Fibroblast of skin of left biceps (primary cell): ENCODE results near the gene TUBB.
"Not testable (repeated sequence)": the region's sequence is repeated elsewhere in the genome, so short reads cannot be mapped to it uniquely, and the experiment has no call there.

Source experiments
- DNase-seq, 2 experiments: peaks; one replicate each; pipeline ENCODE4 v3.0.0-alpha.2; 2013; ENCODE audit warnings: low read depth in 2 of 2

Gene TUBB

DNA sequence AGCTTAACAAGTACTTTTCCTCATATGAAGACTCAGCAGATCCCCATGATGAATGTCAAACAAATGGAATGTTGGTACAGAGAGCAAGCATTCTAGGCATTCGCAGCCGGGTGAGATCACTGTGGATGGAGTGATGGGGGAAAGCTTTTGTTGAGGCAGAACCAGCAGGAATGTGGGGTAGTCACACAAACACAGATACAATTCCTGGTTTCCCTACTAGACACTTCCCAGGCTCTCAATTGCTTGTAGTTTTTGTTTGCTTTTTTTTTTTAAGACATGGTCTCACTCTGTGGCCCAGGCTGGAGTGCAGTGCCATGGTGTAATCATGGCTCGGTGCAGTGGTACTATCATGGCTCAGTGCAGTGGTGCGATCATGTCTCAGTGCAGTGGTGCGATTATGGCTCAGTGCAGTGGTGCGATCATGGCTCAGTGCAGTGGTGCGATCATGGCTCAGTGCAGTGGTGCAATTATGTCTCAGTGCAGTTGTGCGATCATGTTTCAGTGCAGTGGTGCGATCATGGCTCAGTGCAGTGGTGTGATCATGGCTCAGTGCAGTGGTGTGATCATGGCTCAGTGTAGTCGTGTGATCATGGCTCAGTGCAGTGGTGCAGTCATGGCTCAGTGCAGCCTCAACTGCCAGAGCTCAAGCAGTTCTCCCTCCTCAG is 39.6 kb downstream of the TUBB start:
- DNase-seq: peak; percentile 88 to 89

DNA sequence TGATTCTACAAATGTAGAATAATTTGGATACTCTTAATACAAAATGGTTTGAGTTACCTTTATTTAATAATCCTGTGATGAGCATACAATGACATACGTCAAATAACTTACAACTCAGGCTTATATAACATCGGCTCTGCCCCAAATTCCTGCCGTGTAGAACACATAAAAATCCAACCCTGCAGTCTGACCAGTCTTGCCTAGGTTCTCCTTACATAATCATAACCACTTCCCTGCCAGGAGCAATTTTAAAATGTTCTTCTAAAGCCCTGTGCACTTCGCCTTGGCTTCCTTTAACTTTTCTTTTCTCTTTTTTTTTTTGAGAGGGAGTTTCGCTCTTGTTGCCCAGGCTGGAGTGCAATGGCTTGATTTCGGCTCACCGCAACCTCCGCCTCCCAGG is 40.4 kb downstream of the TUBB start:
- DNase-seq: no peak

DNA sequence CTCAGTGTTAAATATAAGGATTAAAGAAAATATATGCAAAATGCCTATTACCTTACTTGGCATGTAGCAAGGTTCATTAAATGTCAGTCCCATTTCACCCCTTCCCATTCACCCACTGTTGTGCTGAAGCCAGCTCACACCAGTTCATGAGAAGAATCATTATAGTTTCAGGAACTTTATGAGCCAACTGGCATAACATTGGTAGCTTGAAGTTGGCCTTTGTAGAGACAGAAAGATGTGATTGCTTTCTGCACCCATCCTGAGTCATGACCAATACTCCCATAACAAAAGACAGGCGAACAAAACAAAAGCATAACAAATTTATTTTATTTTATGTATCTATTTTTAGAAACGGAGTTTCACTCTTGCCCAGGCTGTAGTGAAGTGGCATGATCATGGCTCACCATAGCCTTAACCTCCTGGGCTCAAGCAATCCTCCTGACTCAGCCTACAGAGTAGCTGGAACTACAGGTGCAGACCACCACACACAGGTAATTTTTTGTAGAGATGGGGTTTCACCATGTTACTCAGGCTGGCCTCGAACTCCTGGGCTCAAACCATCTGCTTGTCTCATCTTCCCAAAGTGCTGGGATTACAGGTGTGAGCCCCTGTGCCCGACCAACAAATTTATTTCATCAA is 41.8 kb downstream of the TUBB start:
- no peak for DNase-seq

DNA sequence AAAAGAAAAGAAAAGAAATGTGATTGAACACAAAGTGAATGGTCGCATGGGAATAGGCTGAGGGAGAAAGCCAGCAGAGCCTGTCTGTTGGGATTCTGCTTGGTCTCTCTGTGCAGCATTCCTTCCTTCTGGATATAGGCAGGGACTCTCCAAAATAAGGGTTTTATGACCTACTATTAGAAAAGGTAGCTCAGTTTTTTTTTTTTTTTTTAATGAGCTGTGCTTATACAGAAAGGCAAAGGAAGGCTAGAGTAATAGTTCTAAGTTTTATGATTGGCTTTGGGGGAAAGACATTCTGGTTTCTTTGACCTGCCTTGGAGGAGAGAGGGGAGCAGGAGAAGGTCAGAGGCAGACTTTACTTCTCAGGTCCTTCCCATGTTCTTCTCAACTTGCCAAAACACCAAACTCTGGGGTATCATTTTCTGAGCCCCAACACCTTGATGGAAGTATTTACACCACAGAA is 43.0 kb downstream of the TUBB start:
- no peak for DNase-seq

DNA sequence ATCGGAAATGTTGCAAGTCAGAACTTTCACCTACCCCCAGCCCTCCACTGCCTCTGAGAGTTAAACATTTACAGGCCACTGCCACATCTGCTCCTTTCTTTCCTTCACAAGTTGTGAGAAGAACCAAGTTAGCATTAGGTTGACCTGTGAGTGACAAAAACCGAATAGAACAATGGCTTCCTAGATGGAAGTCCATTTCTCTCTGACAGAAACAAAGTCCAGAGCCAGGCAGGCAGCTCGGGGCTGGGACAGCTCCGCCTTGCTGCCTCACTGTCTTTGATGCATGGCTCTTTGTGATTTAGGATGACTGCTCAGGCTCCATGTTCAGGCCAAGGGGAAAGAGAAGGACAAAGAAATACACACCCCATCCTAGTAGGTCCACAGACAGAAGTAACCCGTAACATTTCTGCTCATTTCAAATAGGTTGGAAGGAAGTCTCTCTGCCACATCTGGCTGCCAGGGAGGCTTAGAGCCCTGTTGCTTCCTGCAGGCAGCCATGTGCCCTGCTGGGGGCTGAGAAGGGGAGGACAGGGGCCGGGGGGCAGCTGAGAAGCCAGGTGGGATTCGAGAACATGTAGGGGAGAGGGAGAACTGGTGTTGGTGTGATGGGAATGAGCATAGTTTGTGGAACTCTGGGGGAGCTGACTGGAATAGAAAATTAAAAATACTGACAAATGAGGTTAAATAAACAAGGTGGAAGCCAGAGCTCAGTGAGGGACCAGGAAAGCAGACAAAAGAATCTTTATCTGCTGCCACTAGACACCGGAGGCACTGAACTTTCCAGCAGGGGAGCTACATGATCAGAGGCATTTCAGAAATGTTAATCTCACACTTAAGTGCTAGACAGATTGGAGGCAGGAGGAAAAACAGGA is 43.7 kb downstream of the TUBB start:
- no peak for DNase-seq

DNA sequence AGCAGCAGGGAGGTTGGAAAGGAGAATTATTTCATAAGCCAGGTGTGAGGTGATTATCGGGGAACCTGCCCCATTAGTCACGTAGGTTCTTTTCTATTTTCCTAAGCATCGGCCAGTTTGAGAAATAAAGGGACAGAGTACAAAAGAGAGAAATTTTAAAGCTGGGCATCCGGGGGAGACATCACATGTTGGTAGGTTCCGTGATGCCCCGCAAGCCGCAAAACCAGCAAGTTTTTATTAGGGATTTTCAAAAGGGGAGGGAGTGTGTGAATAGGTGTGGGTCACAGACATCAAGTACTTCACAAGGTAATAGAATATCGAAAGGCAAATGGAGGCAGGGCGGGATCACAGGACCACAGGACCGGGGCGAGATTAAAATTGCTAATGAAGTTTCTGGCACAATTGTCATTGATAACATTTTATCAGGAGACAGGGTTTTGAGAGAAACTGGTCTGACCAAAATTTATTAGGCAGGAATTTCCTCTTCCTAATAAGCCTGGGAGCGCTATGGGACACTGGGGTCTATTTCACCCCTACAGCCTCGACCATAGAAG is 44.4 kb downstream of the TUBB start:
- DNase-seq: not testable (repeated sequence)

DNA sequence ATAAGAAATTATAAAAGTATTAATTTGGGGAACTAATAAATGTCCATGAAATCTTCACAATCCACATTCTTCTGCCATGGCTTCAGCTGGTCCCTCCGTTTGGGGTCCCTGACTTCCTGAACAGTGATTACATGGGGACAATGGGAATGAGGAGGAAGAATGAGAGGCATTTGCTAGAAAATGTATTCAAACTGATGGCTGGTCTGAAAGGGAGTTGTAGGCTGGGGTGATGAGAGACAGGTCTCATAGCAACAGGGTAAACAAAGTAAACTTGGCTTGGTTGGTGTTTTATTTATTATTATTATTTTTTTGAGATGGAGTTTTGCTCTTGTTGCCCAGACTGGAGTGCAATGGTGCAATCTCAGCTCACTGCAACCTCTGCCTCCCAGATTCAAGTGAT is 45.3 kb downstream of the TUBB start:
- DNase-seq: not testable (repeated sequence)

DNA sequence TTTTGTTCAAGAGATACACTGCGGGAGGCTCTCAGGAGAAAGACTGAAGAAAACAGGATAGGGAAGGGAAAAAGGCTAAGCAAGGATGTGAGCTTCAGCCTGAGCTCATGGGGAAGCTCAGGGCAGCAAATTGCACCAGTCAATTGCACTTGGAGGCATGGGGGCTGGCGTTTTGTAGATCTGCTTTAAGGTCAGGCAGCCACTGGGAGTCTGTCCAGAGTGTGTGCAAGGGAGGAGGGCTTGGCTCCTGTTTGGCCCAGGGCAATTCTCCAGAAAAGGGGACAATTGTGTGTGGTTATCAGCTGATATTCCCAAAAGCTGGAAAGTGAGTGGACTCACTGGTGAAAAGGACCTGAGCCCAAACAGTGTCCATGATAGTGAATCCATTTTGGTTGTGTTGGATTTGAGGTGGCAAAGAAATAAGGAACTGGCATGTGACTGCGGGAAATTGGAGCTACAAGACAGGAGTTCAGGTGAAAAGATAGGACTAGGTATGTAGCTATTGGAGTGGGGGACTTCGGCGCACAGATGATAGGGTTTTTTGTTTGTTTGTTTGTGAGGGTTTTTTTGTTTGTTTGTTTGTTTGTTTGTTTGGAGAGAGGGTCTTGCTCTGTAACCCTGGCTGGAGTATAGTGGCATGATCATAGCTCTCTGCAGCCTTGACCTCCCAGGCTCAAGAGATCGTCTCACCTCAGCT is 46.5 kb downstream of the TUBB start:
- DNase-seq: no peak

DNA sequence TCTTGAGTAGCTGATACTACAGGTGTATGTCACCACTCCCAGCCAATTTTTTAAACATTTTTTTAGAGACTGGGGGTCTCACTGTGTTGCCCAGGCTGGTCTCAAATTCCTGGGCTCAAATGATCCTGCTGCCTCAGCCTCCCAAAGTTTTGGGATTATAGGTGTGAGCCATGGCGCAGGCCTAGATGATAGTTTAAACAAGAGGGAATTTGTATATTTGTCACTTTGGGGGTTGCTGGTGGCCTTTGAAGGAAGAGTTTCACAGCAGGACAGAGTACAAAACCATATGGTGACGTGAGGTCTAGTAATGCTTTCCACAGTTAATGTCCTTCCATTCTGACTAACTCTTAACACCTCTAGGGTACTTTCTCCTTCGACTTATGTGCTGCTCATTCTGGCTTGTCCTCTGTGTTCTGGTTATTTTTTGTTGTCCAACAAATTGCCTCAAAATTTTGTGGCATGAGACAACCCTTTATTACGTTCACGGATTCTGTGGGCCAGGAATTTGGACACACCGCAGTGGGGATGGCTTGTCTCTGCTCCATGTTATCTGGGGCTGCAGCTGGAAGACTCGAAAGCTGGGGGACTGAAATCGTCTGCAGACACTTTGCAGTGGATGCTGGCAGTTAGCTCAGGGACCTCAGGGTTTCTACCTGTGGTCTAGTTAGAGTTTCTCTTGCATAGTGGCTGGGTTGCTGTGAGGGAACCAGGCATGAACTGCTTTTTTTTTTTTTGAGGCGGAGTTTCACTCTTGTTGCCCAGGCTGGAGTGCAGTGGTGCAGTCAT is 47.2 kb downstream of the TUBB start:
- DNase-seq: no peak

DNA sequence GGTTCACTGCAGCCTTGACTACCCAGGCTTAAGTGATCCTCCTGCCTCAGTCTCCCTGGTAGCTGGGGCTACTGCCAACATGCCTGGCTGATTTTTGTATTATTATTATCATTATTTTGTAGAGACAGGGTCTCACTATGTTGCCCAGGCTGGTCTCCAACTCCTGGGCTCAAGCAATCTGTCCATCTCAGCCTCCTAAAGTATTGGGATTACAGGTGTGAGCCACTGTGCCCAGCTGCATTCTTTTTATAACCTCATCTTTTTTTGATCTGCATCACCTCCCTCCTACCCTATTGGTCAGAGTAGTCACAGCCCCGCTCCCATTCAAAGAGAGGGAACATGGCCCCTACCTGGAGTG is 47.8 kb downstream of the TUBB start:
- no peak for DNase-seq

DNA sequence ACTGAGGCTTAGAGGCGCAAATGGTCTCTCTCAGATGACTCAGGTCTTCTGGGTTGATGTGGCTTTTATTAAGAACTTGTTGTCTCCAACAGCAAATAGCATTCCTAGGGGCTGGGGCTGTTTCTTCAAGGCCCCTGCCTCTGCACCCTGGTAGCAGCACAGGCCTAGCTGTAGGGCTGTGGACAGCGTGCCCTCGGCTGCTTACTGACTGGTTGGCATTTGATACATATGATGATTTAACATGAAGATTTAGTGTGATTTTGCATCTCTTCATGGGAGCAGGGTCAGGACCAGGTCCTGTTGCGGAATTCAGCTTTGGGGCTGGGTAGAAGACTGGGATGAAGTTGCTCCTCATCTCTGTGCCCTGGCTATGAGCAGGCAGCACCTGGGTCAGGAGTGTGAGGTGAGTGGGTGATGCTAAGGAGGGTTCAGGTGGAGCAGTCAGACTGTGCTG is 48.5 kb downstream of the TUBB start:
- no peak for DNase-seq

DNA sequence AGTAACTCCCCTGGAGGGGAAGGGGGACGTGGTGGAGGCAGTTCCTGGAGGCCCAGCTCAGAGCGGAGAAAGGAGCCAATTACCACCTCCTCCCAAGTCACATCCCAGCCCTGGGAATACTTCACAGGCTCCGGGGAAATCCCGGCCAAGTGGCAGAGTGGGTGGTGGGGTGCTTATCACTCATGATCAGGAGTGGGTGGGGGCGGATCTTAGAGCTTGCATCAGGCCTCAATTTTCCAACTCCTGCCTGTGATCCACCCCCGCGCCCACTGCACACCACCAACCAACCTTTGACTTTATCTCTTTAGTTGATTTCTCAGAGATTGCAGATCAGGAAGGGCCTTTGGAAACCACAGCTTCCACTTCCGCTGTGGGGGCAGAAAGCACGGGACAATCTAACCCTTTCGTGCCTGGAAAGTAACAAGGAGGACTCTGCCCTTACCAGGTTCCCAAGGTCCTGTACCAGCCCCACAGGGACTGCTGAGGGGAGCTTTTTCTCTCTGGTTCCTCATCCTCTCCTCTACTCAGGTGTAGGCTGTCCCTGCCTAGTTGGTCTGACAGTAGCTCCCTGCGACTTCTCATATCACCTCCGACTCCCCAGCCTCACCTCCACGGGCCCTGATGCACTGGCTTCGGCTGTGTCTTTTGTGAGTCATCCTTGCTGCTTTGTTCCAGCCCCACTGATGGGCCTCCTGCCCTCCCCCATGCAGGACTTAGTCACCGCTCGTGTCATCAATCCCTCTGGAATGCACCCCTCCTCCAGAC is 49.1 kb downstream of the TUBB start:
- DNase-seq: peak; percentile 83 to 84

DNA sequence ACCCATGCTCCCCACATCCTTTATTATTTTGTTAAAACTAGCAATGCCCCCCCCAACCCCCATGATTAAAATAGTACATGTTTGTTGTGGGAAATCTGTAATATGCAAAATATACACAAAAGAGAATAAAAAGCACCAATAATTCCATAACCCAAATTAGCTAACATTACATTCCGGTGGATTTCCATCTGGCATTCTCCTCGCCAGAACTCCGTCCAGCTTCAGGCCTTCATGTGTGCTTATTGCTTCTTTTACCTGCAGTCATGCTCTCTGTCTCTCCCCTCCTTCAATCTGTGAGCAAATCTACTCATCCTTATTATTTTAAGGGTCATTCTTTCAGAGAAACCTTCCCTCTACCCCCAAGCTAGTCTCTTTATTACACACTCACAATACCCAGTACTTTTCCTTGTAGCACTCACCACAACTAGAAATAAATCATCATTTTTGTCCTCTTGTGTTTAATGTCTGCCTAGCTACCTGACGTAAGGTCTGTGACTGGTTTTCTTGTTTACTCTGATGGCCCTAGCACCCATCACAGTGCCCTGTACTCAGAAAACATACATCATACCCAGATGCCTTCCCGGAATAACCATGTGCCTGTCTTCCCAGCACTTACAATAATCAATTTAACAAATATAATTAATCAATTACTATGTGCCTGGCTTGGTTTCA is 49.8 kb downstream of the TUBB start:
- no peak for DNase-seq

DNA sequence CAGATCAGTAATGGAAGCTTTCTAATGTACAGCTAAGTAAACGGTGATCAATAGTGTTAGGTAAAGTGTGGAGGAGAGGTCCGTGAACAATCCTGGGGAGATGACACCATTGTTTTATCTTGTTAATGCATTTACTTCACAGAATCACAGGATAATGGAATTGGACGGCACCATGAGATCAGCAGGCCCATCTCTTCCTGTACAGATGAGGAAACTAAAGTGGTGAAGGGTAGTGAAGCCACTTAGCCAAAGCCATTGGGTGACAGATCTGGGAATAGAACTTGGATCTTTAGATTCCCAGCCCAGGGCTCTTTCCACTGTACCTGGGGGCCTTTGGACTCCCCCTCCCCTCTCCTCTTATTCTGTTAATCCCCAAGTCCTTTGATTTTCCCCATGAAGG is 50.4 kb downstream of the TUBB start:
- no peak for DNase-seq

DNA sequence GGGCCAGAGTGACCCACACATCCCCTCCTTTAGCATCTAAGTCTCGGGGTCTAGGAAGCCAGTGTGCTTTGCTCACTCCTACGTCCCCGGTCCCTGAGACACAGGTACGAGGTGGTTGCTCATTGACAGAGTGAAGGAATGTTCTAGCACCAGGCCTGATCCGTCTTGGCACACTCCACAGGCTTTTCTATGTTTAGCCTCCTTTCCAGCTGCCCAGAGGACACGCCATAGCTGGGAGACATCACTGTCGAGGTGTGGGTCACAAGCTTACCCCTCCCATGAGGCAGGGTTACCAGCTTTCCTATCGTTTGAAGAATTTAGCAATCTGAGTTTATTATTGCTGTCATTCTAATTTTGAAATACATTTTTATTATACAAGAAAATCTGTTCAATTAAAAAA is 54.5 kb downstream of the TUBB start:
- DNase-seq: no peak
